H9 (cell line): Measurements from ENCODE around the gene COL4A1. TPM values are rescaled to one million over a fixed set of nuclear protein-coding genes. Genes with fewer than 3 reads are reported as not detected.

Source experiments
- DNase-seq: peaks from one replicate; pipeline ENCODE4 v3.0.0-alpha.2; 2017
- H2AFZ ChIP-seq: one replicate; pipeline ENCODE4 v1.6.1; 2013; ENCODE audit warnings: mild to moderate bottlenecking, low read length, control low read depth, moderate library complexity
- H2AK5ac ChIP-seq: 2 replicates; pipeline ENCODE4 v1.6.1; 2013; ENCODE audit warnings: low read length, control low read depth, mixed read lengths; ENCODE audit not compliant: insufficient read length
- H2BK120ac ChIP-seq: one replicate; pipeline ENCODE4 v1.6.1; 2013; ENCODE audit warnings: low read depth, mild to moderate bottlenecking, low read length, control low read depth, inconsistent platforms; ENCODE audit not compliant: poor library complexity, severe bottlenecking
- H2BK12ac ChIP-seq: 2 replicates; pipeline ENCODE4 v1.6.1; 2013; ENCODE audit warnings: low read length, control low read depth, mixed read lengths, low read depth; ENCODE audit not compliant: insufficient read length
- H2BK15ac ChIP-seq: 2 replicates; pipeline ENCODE4 v1.6.1; 2013; ENCODE audit warnings: low read depth, low read length, control low read depth
- H2BK20ac ChIP-seq: one replicate; pipeline ENCODE4 v1.6.1; 2013; ENCODE audit warnings: low read depth, mild to moderate bottlenecking, low read length, control low read depth, inconsistent platforms; ENCODE audit not compliant: poor library complexity, severe bottlenecking
- H2BK5ac ChIP-seq: 2 replicates; pipeline ENCODE4 v1.6.1; 2013; ENCODE audit warnings: low read length, control low read depth, mixed read lengths; ENCODE audit not compliant: insufficient read length
- H3K14ac ChIP-seq: 2 replicates; pipeline ENCODE4 v1.6.1; 2013; ENCODE audit warnings: low read length, control low read depth; ENCODE audit not compliant: insufficient read depth
- H3K18ac ChIP-seq: 2 replicates; pipeline ENCODE4 v1.6.1; 2013; ENCODE audit warnings: low read depth, mild to moderate bottlenecking, mixed read lengths, low read length, control low read depth; ENCODE audit not compliant: insufficient read length
- H3K23ac ChIP-seq: 2 replicates; pipeline ENCODE4 v1.6.1; 2013; ENCODE audit warnings: low read length, control low read depth, mixed read lengths, low read depth; ENCODE audit not compliant: insufficient read length
- H3K23me2 ChIP-seq: 2 replicates; pipeline ENCODE4 v1.6.1; 2013; ENCODE audit warnings: low read depth, mild to moderate bottlenecking, mixed read lengths, low read length, control low read depth; ENCODE audit not compliant: insufficient read length, poor library complexity, severe bottlenecking
- H3K27ac ChIP-seq: 2 replicates; pipeline ENCODE4 v1.5.1; 2013; ENCODE audit warnings: low read length, control low read depth, mixed read lengths, low read depth; ENCODE audit not compliant: insufficient read length
- H3K27me3 ChIP-seq: 2 replicates; pipeline ENCODE4 v1.6.1; 2013; ENCODE audit warnings: low read length, control low read depth, inconsistent platforms; ENCODE audit not compliant: insufficient read depth
- H3K4ac ChIP-seq: 2 replicates; pipeline ENCODE4 v1.6.1; 2013; ENCODE audit warnings: low read depth, mild to moderate bottlenecking, control low read depth, inconsistent platforms, low read length, moderate library complexity
- H3K4me1 ChIP-seq: 2 replicates; pipeline ENCODE4 v1.6.1; 2013; ENCODE audit warnings: low read length, control low read depth, inconsistent platforms; ENCODE audit not compliant: insufficient read depth
- H3K4me2 ChIP-seq: 2 replicates; pipeline ENCODE4 v1.6.1; 2013; ENCODE audit warnings: low read length, control low read depth, mixed read lengths; ENCODE audit not compliant: insufficient read length, insufficient read depth
- H3K56ac ChIP-seq: 2 replicates; pipeline ENCODE4 v1.6.1; 2013; ENCODE audit warnings: low read depth, mild to moderate bottlenecking, mixed read lengths, low read length, control low read depth; ENCODE audit not compliant: insufficient read length
- H3K79me1 ChIP-seq: 2 replicates; pipeline ENCODE4 v1.6.1; 2013; ENCODE audit warnings: low read depth, mild to moderate bottlenecking, moderate library complexity, low read length, control low read depth, inconsistent platforms; ENCODE audit not compliant: insufficient read depth, poor library complexity, severe bottlenecking
- H3K79me2 ChIP-seq: 2 replicates; pipeline ENCODE4 v1.6.1; 2013; ENCODE audit warnings: low read length, control low read depth, inconsistent platforms; ENCODE audit not compliant: insufficient read depth
- H3K9ac ChIP-seq: 2 replicates; pipeline ENCODE4 v1.6.1; 2013; ENCODE audit warnings: low read length, control low read depth, mixed read lengths; ENCODE audit not compliant: insufficient read length; ENCODE audit errors: extremely low read depth
- H3K9me3 ChIP-seq: one replicate; pipeline ENCODE4 v1.6.1; 2013; ENCODE audit warnings: low read depth, low read length, inconsistent platforms; ENCODE audit not compliant: control insufficient read depth
- H3T11ph ChIP-seq: one replicate; pipeline ENCODE4 v1.6.1; 2013; ENCODE audit warnings: mild to moderate bottlenecking, low read length, control low read depth, inconsistent platforms
- H4K20me1 ChIP-seq: one replicate; pipeline ENCODE4 v1.6.1; 2013; ENCODE audit not compliant: control insufficient read depth, insufficient read length, insufficient read depth
- H4K5ac ChIP-seq: 2 replicates; pipeline ENCODE4 v1.6.1; 2013; ENCODE audit warnings: low read depth, mild to moderate bottlenecking, mixed read lengths, low read length, control low read depth; ENCODE audit not compliant: insufficient read length
- H4K8ac ChIP-seq: replicated peaks from 2 replicates; pipeline ENCODE4 v1.6.1; 2013; ENCODE audit warnings: low read length, control low read depth, mixed read lengths, low read depth; ENCODE audit not compliant: insufficient read length
- H4K91ac ChIP-seq: 2 replicates; pipeline ENCODE4 v1.6.1; 2013; ENCODE audit warnings: low read depth, mild to moderate bottlenecking, moderate library complexity, mixed read lengths, low read length, control low read depth; ENCODE audit not compliant: insufficient read length
- H3K27ac Mint-ChIP-seq, 3 experiments: 2 replicates in 2 of 3; 3 replicates in 1 of 3; pipeline ENCODE4 v1.8.0; 2020 to 2021; ENCODE audit warnings: mixed read lengths in 3 of 3, mild to moderate bottlenecking in 1 of 3, moderate library complexity in 1 of 3
- H3K27me3 Mint-ChIP-seq: 2 replicates; pipeline ENCODE4 v1.8.0; 2021; ENCODE audit warnings: low read depth, mild to moderate bottlenecking, moderate library complexity, mixed read lengths
- H3K36me3 Mint-ChIP-seq, 3 experiments: 2 replicates in 2 of 3; 3 replicates in 1 of 3; pipeline ENCODE4 v1.8.0; 2020 to 2021; ENCODE audit warnings: low read depth in 3 of 3, mixed read lengths in 3 of 3; ENCODE audit not compliant: insufficient read depth in 1 of 3
- H3K4me1 Mint-ChIP-seq, 2 experiments: 2 replicates each; pipeline ENCODE4 v1.8.0; 2020; ENCODE audit warnings: mixed read lengths in 2 of 2
- H3K4me3 Mint-ChIP-seq, 2 experiments: 2 replicates in 1 of 2; 3 replicates in 1 of 2; pipeline ENCODE4 v1.8.0; 2020 to 2021; ENCODE audit warnings: mild to moderate bottlenecking in 2 of 2, mixed read lengths in 2 of 2, moderate library complexity in 1 of 2
- H3K9me3 Mint-ChIP-seq, 2 experiments: 2 replicates in 1 of 2; 3 replicates in 1 of 2; pipeline ENCODE4 v1.8.0; 2020; ENCODE audit warnings: mild to moderate bottlenecking in 2 of 2, mixed read lengths in 2 of 2, moderate library complexity in 1 of 2
- WGBS: extraction: QIAGEN DNeasy Blood & Tissue Kit; methylation state at CpG from one replicate; pipeline ENCODE4 v1.1.7; 2013; ENCODE audit warnings: missing lambda C conversion rate, low lambda C conversion rate, mixed read lengths; ENCODE audit not compliant: insufficient read length; ENCODE audit errors: extremely low coverage; 5-methylcytosine and 5-hydroxymethylcytosine counted together
- total RNA-seq: library from RNA; stranded (reverse); gene quantifications from 2 replicates; pipeline ENCODE4 v1.2.1, GENCODE V29; 2021
- TF ChIP-seq, protein P1 (sequence below): fragments of 200-600 bp; sonication (generic); conservative IDR thresholded peaks from 3 replicates; pipeline ENCODE4 v1.8.0; 2021; ENCODE audit warnings: antibody characterized with exemption, mild to moderate bottlenecking

The COL4A1 gene
- total RNA-seq, 1 experiment from 2014 or later: 73.1 TPM

DNA sequence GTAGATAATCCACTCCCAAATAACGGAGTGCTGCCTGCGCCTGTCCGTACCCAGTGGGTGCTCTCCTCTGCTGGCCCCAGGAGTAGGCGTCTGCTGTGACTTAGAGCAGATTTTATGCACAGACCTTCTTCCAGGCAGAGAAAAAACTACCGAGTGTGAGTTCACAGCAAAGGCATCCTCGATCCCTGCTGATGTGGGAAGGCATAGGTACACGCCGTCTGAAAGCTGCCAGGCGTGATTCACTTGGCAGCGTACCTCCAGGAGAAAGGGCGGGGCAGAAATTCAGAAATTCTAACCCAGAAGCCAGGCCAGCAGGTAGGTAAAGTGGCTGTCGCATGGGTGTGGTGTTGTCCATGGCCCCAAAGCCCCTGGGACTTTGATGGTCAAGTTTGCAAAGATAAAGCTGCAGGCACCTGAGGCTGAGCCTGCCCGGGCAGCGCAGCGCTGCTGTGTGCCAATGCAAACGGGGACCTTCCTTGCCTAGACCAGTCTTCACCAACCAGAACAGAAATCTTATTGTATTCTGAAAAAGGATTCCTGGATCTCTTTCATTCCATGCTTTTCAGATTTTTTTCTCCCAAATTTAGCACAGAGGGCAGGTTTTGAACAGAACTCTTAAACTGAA, 36.4 kb upstream of the COL4A1 start:
- Histone ChIP-seq H4K8ac (no peak overlapping the region), H3K56ac (no peak overlapping the region), H4K91ac (no peak overlapping the region), H3K4ac (no peak overlapping the region), H3K27me3 (no peaks in the 10 kb centered on the region), H3K9me3 (no peaks in the 10 kb centered on the region), H3T11ph (no peak overlapping the region), H3K27ac (no peak overlapping the region), H3K79me2 (peaks cover 2% of the 10 kb centered on the region; the same call in 1 of the 2 replicates), H2BK5ac (no peak overlapping the region), H3K18ac (no peak overlapping the region), H2BK12ac (no peak overlapping the region), H2BK120ac (no peak overlapping the region), H3K14ac (no peak overlapping the region; the same call in 1 of the 2 replicates), H3K23me2 (no peaks in the 10 kb centered on the region), H3K4me2 (no peak overlapping the region), H2BK20ac (no peak overlapping the region), H4K5ac (no peak overlapping the region), H2AFZ (no peak overlapping the region), H3K9ac (no peak overlapping the region), H3K23ac (no peak overlapping the region), H3K79me1 (peaks cover 6% of the 10 kb centered on the region), H3K4me1 (peaks cover 6% of the 10 kb centered on the region; the same call in 1 of the 2 replicates), H2AK5ac (no peak overlapping the region), H2BK15ac (no peak overlapping the region), H4K20me1 (no peaks in the 10 kb centered on the region)
- no peaks in the 10 kb centered on the region; the same call in 1 of the 2 replicates for H3K27me3 Mint-ChIP-seq
- WGBS: no CpG with 5 or more reads among the region's 16 CpGs
- H3K4me3 Mint-ChIP-seq: no peak overlapping the region
- TF ChIP-seq, protein P1, sequence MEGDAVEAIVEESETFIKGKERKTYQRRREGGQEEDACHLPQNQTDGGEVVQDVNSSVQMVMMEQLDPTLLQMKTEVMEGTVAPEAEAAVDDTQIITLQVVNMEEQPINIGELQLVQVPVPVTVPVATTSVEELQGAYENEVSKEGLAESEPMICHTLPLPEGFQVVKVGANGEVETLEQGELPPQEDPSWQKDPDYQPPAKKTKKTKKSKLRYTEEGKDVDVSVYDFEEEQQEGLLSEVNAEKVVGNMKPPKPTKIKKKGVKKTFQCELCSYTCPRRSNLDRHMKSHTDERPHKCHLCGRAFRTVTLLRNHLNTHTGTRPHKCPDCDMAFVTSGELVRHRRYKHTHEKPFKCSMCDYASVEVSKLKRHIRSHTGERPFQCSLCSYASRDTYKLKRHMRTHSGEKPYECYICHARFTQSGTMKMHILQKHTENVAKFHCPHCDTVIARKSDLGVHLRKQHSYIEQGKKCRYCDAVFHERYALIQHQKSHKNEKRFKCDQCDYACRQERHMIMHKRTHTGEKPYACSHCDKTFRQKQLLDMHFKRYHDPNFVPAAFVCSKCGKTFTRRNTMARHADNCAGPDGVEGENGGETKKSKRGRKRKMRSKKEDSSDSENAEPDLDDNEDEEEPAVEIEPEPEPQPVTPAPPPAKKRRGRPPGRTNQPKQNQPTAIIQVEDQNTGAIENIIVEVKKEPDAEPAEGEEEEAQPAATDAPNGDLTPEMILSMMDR: no peak
- peaks cover 35 to 43% of the 10 kb centered on the region in 2 experiments for H3K4me1 Mint-ChIP-seq
- no peak for DNase-seq
- H3K36me3 Mint-ChIP-seq: no peaks in the 10 kb centered on the region
- no peak overlapping the region; a peak in 1 of 7 replicates for H3K27ac Mint-ChIP-seq
- H3K9me3 Mint-ChIP-seq: no peaks in the 10 kb centered on the region; a peak in 1 of 5 replicates
